ENCODE measurements around the gene CAB39. TPM values are rescaled to one million over a fixed set of nuclear protein-coding genes. Genes with fewer than 3 reads are reported as not detected.
"Not testable (repeated sequence)": the region's sequence is repeated elsewhere in the genome, so short reads cannot be mapped to it uniquely, and the experiment has no call there.

The CAB39 gene
- total RNA-seq, 1 donor from 2014 or later: 92.2 TPM

DNA sequence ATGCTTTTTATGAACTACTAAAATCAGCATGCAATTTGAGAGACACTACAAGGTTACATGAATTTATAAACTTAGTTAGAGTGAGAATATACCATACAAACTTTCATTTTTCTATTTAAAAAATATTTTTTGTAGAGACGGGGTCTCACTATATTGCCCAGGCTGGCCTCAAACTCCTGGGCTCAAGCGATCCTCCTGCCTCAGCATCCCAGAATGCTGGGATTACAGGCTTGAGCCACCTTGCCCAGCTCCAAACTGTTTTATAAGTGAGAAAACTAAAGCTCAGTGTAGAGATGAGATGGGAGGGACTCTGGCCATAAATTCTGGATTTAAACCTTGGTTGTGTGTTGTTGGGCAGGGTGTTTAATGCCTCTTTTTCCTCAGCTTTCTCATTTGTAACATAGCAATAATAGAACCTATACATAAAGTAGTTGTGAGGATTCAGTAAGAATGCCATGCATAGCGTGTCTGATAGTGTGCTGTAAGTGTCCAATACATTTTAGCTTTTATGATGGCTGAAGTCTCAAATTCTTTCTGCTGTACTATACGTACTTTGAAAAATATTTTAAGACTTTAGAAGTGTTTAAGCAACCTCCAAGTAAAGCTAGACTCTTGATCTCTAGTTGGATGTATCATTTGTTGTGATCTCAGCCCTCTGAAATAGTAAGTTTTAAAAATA is 9.7 kb downstream of the CAB39 start:
- Histone ChIP-seq H3K9me3 (replicated peaks) (no peaks in the 10 kb centered on the region), H3K4me1 (peaks cover 70% of the 10 kb centered on the region), H3K36me3 (peaks cover 13% of the 10 kb centered on the region), H3K27ac (replicated peaks) (no peak overlapping the region), H3K4me3 (no peak overlapping the region), H3K27me3 (ENCODE audit: low read depth) (no peaks in the 10 kb centered on the region)
- intact Hi-C loops (cut with micrococcal nuclease): no loop called here
- TF ChIP-seq, protein P1, sequence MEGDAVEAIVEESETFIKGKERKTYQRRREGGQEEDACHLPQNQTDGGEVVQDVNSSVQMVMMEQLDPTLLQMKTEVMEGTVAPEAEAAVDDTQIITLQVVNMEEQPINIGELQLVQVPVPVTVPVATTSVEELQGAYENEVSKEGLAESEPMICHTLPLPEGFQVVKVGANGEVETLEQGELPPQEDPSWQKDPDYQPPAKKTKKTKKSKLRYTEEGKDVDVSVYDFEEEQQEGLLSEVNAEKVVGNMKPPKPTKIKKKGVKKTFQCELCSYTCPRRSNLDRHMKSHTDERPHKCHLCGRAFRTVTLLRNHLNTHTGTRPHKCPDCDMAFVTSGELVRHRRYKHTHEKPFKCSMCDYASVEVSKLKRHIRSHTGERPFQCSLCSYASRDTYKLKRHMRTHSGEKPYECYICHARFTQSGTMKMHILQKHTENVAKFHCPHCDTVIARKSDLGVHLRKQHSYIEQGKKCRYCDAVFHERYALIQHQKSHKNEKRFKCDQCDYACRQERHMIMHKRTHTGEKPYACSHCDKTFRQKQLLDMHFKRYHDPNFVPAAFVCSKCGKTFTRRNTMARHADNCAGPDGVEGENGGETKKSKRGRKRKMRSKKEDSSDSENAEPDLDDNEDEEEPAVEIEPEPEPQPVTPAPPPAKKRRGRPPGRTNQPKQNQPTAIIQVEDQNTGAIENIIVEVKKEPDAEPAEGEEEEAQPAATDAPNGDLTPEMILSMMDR (IDR thresholded peaks at IDR 0.05; ENCODE audit: borderline replicate concordance): no peak
- DNase-seq: no peak

DNA sequence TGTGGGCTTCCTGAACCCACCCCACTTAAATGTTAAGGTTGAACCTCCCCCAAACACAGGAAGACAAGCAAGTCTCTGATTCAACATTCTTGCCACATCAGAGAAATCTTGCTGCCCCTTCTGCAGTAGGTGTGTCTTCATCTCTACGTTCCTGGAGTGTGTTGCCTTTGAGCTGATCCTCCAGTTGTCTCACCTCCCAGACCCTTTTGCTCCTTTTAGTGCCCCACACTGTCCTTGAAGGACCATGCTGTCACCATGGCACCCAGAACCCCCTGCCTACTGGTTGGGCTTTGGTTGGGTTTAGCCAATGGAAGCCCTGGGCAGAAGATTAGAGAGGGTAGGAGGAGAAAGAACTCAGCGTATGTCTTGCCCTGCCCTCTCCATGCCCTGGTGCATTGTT is 10.7 kb downstream of the CAB39 start:
- no peak for DNase-seq
- intact Hi-C loops (cut with micrococcal nuclease): no loop called here
- Histone ChIP-seq H3K9me3 (replicated peaks) (no peaks in the 10 kb centered on the region), H3K4me1 (peaks cover 60% of the 10 kb centered on the region), H3K36me3 (peaks cover 13% of the 10 kb centered on the region), H3K4me3 (no peak overlapping the region), H3K27ac (replicated peaks) (no peak overlapping the region), H3K27me3 (ENCODE audit: low read depth) (no peaks in the 10 kb centered on the region)
- TF ChIP-seq, protein P1 (IDR thresholded peaks at IDR 0.05; ENCODE audit: borderline replicate concordance): no peak

DNA sequence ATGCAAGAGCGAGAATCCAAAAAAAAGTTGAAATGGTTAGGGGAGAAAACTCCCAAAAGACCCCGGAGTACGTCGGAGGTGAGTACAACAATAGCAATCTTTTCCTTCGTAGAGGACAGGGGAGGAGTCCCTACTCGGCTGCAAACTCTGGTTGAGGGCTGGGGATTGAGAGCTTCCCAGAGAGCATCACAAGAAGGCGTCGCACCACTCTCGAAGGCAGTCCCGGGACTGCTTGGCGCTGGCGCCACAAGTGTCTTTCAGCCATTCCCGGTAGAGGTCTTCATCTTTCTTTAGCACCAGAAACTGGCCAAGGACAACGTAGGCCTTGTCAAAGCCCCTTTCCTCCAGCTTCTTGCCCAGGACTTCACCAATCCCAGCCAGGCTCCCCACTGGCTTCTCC is 12.3 kb downstream of the CAB39 start:
- DNase-seq; H3K9me3 ChIP-seq (replicated peaks); H3K4me3 ChIP-seq; H3K27ac ChIP-seq (replicated peaks); H3K27me3 ChIP-seq (ENCODE audit: low read depth); intact Hi-C loops (cut with micrococcal nuclease): not testable (repeated sequence)
- Histone ChIP-seq H3K4me1 (peaks cover 44% of the 10 kb centered on the region), H3K36me3 (peaks cover 13% of the 10 kb centered on the region)

DNA sequence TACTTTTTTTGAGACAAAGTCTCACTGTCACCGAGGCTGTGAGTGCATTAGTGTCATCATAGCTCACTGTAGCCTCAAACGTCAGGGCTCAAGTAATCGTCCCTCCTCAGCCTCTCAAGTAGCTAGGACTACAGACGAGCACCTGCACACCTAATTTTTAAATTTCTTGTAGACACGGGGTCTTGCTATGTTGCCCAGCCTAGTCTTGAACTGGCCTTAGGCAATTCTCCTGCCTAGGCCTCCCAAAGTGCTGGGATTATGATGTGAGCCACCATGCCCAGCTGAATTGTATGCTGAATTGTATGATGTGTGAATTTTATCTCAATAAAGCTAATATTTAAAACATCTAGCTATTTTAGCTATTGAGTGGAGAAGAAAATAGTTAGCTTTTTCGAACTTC is 18.9 kb downstream of the CAB39 start:
- intact Hi-C loops (cut with micrococcal nuclease): no loop called here
- TF ChIP-seq, protein P1 (IDR thresholded peaks at IDR 0.05; ENCODE audit: borderline replicate concordance): no peak
- Histone ChIP-seq H3K27me3 (ENCODE audit: low read depth) (no peaks in the 10 kb centered on the region), H3K4me3 (no peak overlapping the region), H3K36me3 (no peaks in the 10 kb centered on the region), H3K4me1 (peaks cover 61% of the 10 kb centered on the region), H3K9me3 (replicated peaks) (no peaks in the 10 kb centered on the region), H3K27ac (replicated peaks) (no peak overlapping the region)
- no peak for DNase-seq

DNA sequence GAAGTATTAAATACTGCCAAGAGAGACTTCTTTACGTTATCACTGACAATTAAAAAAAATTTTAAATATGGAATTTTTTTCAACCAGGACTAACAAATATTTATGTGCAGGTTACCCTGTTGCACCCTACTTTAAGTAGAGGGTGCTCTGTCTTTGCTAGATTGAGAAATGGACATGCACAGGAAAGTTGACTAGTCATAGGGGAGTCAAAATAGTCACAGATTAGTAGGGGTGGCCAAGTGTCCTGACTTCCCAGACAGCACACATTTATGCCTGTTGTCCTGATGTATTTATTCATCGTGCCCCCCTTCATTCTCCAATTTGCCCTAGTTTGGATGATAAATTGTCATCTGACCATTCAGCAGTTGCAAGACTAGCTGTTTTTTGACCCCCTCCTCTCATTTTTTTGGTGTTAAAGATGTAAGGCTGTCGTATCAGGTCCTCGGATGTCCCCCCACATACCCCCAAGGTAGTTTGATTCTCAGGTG is 20.3 kb downstream of the CAB39 start:
- H3K27me3 ChIP-seq (ENCODE audit: low read depth): no peaks in the 10 kb centered on the region
- intact Hi-C loops (cut with micrococcal nuclease): no loop called here
- H3K9me3 ChIP-seq (replicated peaks): no peaks in the 10 kb centered on the region
- TF ChIP-seq, protein P1 (IDR thresholded peaks at IDR 0.05; ENCODE audit: borderline replicate concordance): no peak
- H3K27ac ChIP-seq (replicated peaks): no peak overlapping the region
- no peak for DNase-seq
- H3K4me3 ChIP-seq: no peak overlapping the region
- peaks cover 70% of the 10 kb centered on the region for H3K4me1 ChIP-seq
- H3K36me3 ChIP-seq: no peaks in the 10 kb centered on the region

Data from left ventricle myocardium inferior (tissue), 1 donor.